ENCODE data around the gene CWC25. TPM values are rescaled to one million over a fixed set of nuclear protein-coding genes. Genes with fewer than 3 reads are reported as not detected.

The CWC25 gene
- total and polyA plus RNA-seq, 2 of the 13 experiments (the other 11 are each of a cell fraction or from before 2014, with no cell fraction given) = 15.6 to 22.7 TPM

DNA sequence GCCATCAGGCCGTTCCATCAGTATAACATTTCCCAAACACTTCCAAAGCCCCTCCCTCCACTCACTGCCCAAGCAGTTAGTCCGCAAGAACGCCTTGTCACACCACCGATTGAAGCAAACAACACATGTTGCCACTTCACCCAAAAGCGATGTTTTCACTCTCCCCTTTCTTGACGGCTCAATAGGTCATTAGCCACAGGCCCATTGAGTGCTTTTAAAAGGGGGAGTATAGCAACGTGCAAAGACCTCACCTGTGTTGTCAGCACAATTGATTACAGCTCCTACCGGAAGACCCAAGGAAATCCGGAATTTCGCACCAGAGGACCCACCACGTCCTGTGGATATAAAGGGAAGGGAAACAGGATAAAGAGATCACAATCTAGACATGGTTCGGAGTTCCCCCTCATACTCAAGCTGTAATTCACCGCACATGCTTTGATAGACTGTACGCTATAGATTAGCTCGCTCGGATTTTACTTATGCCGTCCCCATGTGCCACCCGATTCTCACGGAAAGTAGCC lies 27.7 kb upstream of the CWC25 start (continued):
- TF ChIP-seq ZNF235 (CRISPR knock-in tag; IDR thresholded peaks at IDR 0.05; ENCODE audit: borderline replicate concordance) = peak; percentile 1; the same call in 1 of the 2 replicates
- TF ChIP-seq, protein P1, sequence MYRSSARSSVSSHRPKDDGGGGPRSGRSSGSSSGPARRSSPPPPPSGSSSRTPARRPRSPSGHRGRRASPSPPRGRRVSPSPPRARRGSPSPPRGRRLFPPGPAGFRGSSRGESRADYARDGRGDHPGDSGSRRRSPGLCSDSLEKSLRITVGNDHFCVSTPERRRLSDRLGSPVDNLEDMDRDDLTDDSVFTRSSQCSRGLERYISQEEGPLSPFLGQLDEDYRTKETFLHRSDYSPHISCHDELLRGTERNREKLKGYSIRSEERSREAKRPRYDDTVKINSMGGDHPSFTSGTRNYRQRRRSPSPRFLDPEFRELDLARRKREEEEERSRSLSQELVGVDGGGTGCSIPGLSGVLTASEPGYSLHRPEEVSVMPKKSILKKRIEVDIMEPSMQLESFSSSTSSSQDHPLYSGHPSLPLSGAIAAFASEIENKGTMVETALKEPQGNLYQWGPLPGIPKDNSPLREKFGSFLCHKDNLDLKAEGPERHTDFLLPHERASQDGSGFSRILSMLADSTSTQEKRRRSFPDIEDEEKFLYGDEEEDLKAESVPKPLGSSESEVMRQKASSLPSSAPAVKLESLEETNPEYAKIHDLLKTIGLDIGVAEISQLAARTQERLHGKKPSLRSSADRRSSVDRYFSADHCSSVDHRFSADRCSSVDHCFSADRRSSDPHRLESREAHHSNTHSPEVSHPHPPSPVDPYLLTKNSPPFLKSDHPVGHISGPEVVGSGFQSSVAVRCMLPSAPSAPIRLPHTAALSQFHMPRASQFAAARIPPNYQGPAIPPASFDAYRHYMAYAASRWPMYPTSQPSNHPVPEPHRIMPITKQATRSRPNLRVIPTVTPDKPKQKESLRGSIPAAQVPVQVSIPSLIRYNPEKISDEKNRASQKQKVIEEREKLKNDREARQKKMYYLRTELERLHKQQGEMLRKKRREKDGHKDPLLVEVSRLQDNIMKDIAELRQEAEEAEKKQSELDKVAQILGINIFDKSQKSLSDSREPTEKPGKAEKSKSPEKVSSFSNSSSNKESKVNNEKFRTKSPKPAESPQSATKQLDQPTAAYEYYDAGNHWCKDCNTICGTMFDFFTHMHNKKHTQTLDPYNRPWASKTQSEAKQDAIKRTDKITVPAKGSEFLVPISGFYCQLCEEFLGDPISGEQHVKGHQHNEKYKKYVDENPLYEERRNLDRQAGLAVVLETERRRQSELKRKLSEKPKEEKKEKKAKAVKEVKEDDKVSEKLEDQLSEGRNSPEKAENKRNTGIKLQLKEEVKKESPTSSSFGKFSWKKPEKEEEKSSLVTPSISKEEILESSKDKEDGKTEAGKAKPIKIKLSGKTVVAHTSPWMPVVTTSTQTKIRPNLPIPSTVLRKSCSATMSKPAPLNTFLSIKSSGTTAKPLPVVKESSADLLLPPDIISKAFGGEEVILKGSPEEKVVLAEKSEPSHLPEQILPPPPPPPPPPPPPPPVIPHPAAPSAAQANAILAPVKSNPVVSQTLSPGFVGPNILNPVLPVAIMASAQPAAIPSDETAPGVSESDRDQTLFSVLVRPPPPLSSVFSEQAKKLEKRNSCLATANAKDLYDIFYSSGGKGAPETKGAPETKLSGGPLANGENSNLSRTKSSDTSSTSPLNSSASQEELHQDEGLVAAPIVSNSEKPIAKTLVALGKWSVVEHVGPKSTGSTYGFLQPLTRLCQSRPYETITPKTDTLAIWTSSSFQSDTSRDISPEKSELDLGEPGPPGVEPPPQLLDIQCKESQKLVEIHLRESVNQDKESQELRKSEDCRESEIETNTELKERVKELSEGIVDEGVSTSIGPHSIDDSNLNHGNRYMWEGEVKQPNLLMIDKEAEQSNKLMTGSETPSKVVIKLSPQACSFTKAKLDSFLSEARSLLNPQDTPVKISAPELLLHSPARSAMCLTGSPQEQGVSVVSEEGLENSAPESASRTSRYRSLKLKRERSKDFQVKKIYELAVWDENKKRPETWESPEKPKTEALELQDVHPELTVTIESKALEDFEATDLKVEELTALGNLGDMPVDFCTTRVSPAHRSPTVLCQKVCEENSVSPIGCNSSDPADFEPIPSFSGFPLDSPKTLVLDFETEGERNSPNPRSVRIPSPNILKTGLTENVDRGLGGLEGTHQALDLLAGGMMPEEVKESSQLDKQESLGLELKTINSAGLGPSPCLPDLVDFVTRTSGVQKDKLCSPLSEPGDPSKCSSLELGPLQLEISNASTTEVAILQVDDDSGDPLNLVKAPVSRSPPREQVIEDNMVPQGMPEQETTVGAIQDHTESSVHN (CRISPR knock-in tag; IDR thresholded peaks at IDR 0.05) = no peak
- TF ChIP-seq ZNF468 (CRISPR knock-in tag; IDR thresholded peaks at IDR 0.05) = no peak
- TF ChIP-seq ZNF33A (CRISPR knock-in tag; IDR thresholded peaks at IDR 0.05; ENCODE audit: borderline replicate concordance) = 0 out of 2 replicates have a peak, but pooled peaks have one; percentile 12
- no peak for TF ChIP-seq ZNF709 (CRISPR knock-in tag; IDR thresholded peaks at IDR 0.05)
- TF ChIP-seq ZNF251 (CRISPR knock-in tag; IDR thresholded peaks at IDR 0.05) = no peak
- no peak for TF ChIP-seq MAF1 (CRISPR knock-in tag; IDR thresholded peaks at IDR 0.05; ENCODE audit: borderline replicate concordance)
- TF ChIP-seq, protein P2, sequence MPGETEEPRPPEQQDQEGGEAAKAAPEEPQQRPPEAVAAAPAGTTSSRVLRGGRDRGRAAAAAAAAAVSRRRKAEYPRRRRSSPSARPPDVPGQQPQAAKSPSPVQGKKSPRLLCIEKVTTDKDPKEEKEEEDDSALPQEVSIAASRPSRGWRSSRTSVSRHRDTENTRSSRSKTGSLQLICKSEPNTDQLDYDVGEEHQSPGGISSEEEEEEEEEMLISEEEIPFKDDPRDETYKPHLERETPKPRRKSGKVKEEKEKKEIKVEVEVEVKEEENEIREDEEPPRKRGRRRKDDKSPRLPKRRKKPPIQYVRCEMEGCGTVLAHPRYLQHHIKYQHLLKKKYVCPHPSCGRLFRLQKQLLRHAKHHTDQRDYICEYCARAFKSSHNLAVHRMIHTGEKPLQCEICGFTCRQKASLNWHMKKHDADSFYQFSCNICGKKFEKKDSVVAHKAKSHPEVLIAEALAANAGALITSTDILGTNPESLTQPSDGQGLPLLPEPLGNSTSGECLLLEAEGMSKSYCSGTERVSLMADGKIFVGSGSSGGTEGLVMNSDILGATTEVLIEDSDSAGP (CRISPR knock-in tag; IDR thresholded peaks at IDR 0.05; ENCODE audit: borderline replicate concordance) = no peak
- TF ChIP-seq ZNF354B (CRISPR knock-in tag; IDR thresholded peaks at IDR 0.05) = no peak
- no peak for TF ChIP-seq NCOA1 (CRISPR knock-in tag; IDR thresholded peaks at IDR 0.05)
- TF ChIP-seq ZNF33B (CRISPR knock-in tag; IDR thresholded peaks at IDR 0.05) = no peak
- peak; percentile 22; the same call in 1 of the 2 replicates for TF ChIP-seq SIN3A (IDR thresholded peaks at IDR 0.05; ENCODE audit: borderline replicate concordance, low read depth, low read length)
- TF ChIP-seq KLF15 (CRISPR knock-in tag; IDR thresholded peaks at IDR 0.05; ENCODE audit: borderline replicate concordance) = 0 out of 2 replicates have a peak, but pooled peaks have one; percentile 15
- peak; percentile 38 for TF ChIP-seq ZNF605 (CRISPR knock-in tag; IDR thresholded peaks at IDR 0.05)
- TF ChIP-seq NR1H2 (CRISPR knock-in tag; IDR thresholded peaks at IDR 0.05; ENCODE audit: borderline replicate concordance, low read depth) = no peak
- TF ChIP-seq ZNF75D (CRISPR knock-in tag; IDR thresholded peaks at IDR 0.05; ENCODE audit: borderline replicate concordance) = no peak
- 0 out of 2 replicates have a peak, but pooled peaks have one; percentile 65 for TF ChIP-seq ZNF441 (CRISPR knock-in tag; IDR thresholded peaks at IDR 0.05; ENCODE audit: borderline replicate concordance)
- TF ChIP-seq RBM39 (IDR thresholded peaks at IDR 0.05; ENCODE audit: low read depth, low read length, poor library complexity, severe bottlenecking) = no peak
- TF ChIP-seq POLR2A (IDR thresholded peaks at IDR 0.05; ENCODE audit: insufficient read depth in 1 of 2, low read depth in 2 of 2, low read length in 2 of 2) = peak in 1 of 2 experiments; percentile 48; a peak in 1 of 4 replicates
- peak; percentile 87 for TF ChIP-seq RBM22 (optimal IDR thresholded peaks at IDR 0.05; ENCODE audit: low read length)
- no peak for TF ChIP-seq ZBTB21 (CRISPR knock-in tag; IDR thresholded peaks at IDR 0.05)
- no peak for TF ChIP-seq GPN1 (CRISPR knock-in tag; IDR thresholded peaks at IDR 0.05; ENCODE audit: borderline replicate concordance)

Data from HepG2 (cell line).